SK-MEL-5 (cell line): ENCODE results near the gene PDX1. TPM values are rescaled to one million over a fixed set of nuclear protein-coding genes. Genes with fewer than 3 reads are reported as not detected.

Source experiments
- DNase-seq: peaks from one replicate; pipeline ENCODE4 v3.0.0-alpha.2; 2016; ENCODE audit warnings: low read depth, low spot score
- in situ Hi-C: cut with HindIII; loops from 2 replicates; pipeline ENCODE4 v1.10.0; 2016; ENCODE audit warnings: low sequenced_read_pairs, high pct_unique_total_duplicates, low pct_unique_long_range_greater_than_20kb
- small RNA-seq, 2 experiments: library from RNA; depleted of rRNA; stranded (forward); fragments of <200 nt; gene quantifications; one replicate each; pipeline ENCODE3, GENCODE V24; 2014
- total RNA-seq: library from RNA; depleted of rRNA; stranded (reverse); fragments of >200 nt; shearing (Covaris generic); gene quantifications from 2 replicates; pipeline ENCODE4 v1.2.3, GENCODE V29; 2014; rRNA removed

PDX1 gene
- total RNA-seq, 1 experiment from 2014 or later, result not detected

GRCh38 chr13:27973961-27974662 is 54.3 kb downstream of the PDX1 start:
- in situ Hi-C loops, result loop anchor here (25.0 kb wide), 1 partner anchor 112 kb away; no protein-coding TSS in a partner anchor

More at GRCh38 chr13:27973961-27974662, 54.3 kb downstream of the PDX1 start:
- DNase-seq, result peak; percentile 88

Small RNAs within 50 kb of the gene (small RNA-seq; reads per million reads assigned to genes)
- 0 to 0.29 reads per million in 2 experiments for gene ATP5F1EP2

Other genes starting within 250 kb of the PDX1 start
- not detected in 2 replicates for gene GSX1, start 127.5 kb upstream of the PDX1 start, total RNA-seq
- 2.5 and 4.4 TPM in 2 replicates for gene CDX2, start 49.3 kb downstream of the PDX1 start, total RNA-seq
- not detected in 2 replicates for gene URAD, start 68.7 kb downstream of the PDX1 start, total RNA-seq
- not detected in 2 replicates for gene FLT3, start 180.6 kb downstream of the PDX1 start, total RNA-seq
- 18.4 and 18.5 TPM in 2 replicates for gene PAN3, start 218.5 kb downstream of the PDX1 start, total RNA-seq